IMR-90 (cell line): ENCODE data around the gene COPZ1. TPM values are rescaled to one million over a fixed set of nuclear protein-coding genes. Genes with fewer than 3 reads are reported as not detected.

ENCODE experiments used
- ATAC-seq: fragments of 200-7000 bp; cut with Tn5 transposase; 2 replicates; pipeline ENCODE4 v1.9.1; 2020; ENCODE audit warnings: low read depth, mild to moderate bottlenecking, moderate library complexity
- BruUV-seq: library from RNA; stranded (reverse); fragments of 400-500 nt; replicated peaks from 2 replicates; lab custom pipeline; 2021; lab: Mats Ljungman, UMichigan
- CTCF ChIA-PET: fragments of 300-600 bp; formaldehyde crosslinking; extraction: SDS; loops from one replicate; lab custom pipeline; 2021; ENCODE audit warnings: antibody characterized with exemption; lab: Yijun Ruan, JAX
- POLR2A ChIA-PET: fragments of 300-600 bp; sonication (Branson Sonifier 250); formaldehyde crosslinking; loops from one replicate; lab custom pipeline; 2022; ENCODE audit warnings: antibody characterized with exemption; ENCODE audit not compliant: unreplicated experiment; lab: Charles Lee
- DNase-seq: peaks from one replicate; pipeline ENCODE4 v3.0.0; 2013
- H2AFZ ChIP-seq: replicated peaks from 2 replicates; pipeline ENCODE3; 2013; ENCODE audit warnings: low read length, mild to moderate bottlenecking; ENCODE audit not compliant: poor library complexity
- H2AK5ac ChIP-seq: 2 replicates; pipeline ENCODE4 v1.6.1; 2013; ENCODE audit warnings: low read depth, low read length, inconsistent platforms
- H2AK9ac ChIP-seq: replicated peaks from 2 replicates; pipeline ENCODE3; 2013; ENCODE audit warnings: mild to moderate bottlenecking, low read depth, low read length, moderate library complexity; ENCODE audit not compliant: poor library complexity
- H2BK120ac ChIP-seq: 2 replicates; pipeline ENCODE4 v1.6.1; 2013; ENCODE audit warnings: low read depth, low read length, inconsistent platforms
- H2BK15ac ChIP-seq: 3 replicates; pipeline ENCODE4 v1.6.1; 2013; ENCODE audit warnings: low read depth, low read length, inconsistent platforms
- H2BK20ac ChIP-seq: 2 replicates; pipeline ENCODE4 v1.6.1; 2013; ENCODE audit warnings: low read depth, mild to moderate bottlenecking, inconsistent platforms, low read length, moderate library complexity
- H2BK5ac ChIP-seq: 2 replicates; pipeline ENCODE4 v1.6.1; 2013; ENCODE audit warnings: mild to moderate bottlenecking, low read depth, low read length, inconsistent platforms; ENCODE audit not compliant: poor library complexity, severe bottlenecking
- H3K14ac ChIP-seq: replicated peaks from 2 replicates; pipeline ENCODE4 v1.6.1; 2013; ENCODE audit warnings: low read depth, low read length, inconsistent platforms
- H3K18ac ChIP-seq: 2 replicates; pipeline ENCODE4 v1.6.1; 2013; ENCODE audit warnings: low read depth, low read length, control low read depth
- H3K23ac ChIP-seq: 2 replicates; pipeline ENCODE4 v1.6.1; 2013; ENCODE audit warnings: low read depth, low read length, inconsistent platforms
- H3K27ac ChIP-seq: 2 replicates; pipeline ENCODE4 v1.5.1; 2013; ENCODE audit warnings: mild to moderate bottlenecking, control low read depth, low read length; ENCODE audit not compliant: insufficient read depth
- H3K27me3 ChIP-seq: 2 replicates; pipeline ENCODE4 v1.6.1; 2013; ENCODE audit warnings: low read length; ENCODE audit not compliant: control insufficient read depth, insufficient read depth
- H3K36me3 ChIP-seq: 2 replicates; pipeline ENCODE4 v1.6.1; 2013; ENCODE audit warnings: low read length, mixed read lengths; ENCODE audit not compliant: control insufficient read depth, insufficient read depth
- H3K4ac ChIP-seq: 2 replicates; pipeline ENCODE4 v1.6.1; 2013; ENCODE audit warnings: low read depth, low read length, inconsistent platforms
- H3K4me1 ChIP-seq: 2 replicates; pipeline ENCODE4 v1.6.1; 2013; ENCODE audit warnings: low read length, mixed read lengths; ENCODE audit not compliant: control insufficient read depth, insufficient read depth
- H3K4me2 ChIP-seq: 2 replicates; pipeline ENCODE4 v1.6.1; 2013; ENCODE audit warnings: low read depth, mild to moderate bottlenecking, control low read depth, low read length, moderate library complexity
- H3K4me3 ChIP-seq: 2 replicates; pipeline ENCODE4 v1.5.1; 2013; ENCODE audit warnings: low read depth, mild to moderate bottlenecking, control low read depth, low read length, moderate library complexity; ENCODE audit not compliant: insufficient read depth
- H3K56ac ChIP-seq: 2 replicates; pipeline ENCODE4 v1.6.1; 2013; ENCODE audit warnings: low read length, inconsistent platforms; ENCODE audit not compliant: insufficient read depth; ENCODE audit errors: extremely low read depth
- H3K79me1 ChIP-seq, 2 experiments: 2 replicates each; pipeline ENCODE4 v1.6.1; 2013; ENCODE audit warnings: low read length in 2 of 2, inconsistent platforms in 1 of 2, low read depth in 1 of 2
- H3K9ac ChIP-seq: 2 replicates; pipeline ENCODE4 v1.6.1; 2013; ENCODE audit warnings: low read depth, low read length, control low read depth
- H3K9me1 ChIP-seq: 2 replicates; pipeline ENCODE4 v1.6.1; 2013; ENCODE audit warnings: low read length, inconsistent platforms; ENCODE audit not compliant: insufficient read depth
- H3K9me3 ChIP-seq: 2 replicates; pipeline ENCODE4 v1.6.1; 2013; ENCODE audit warnings: low read length; ENCODE audit not compliant: control insufficient read depth, insufficient read depth
- H4K20me1 ChIP-seq: 2 replicates; pipeline ENCODE4 v1.6.1; 2013; ENCODE audit warnings: low read length, inconsistent platforms; ENCODE audit not compliant: insufficient read depth
- H4K5ac ChIP-seq: 2 replicates; pipeline ENCODE4 v1.6.1; 2013; ENCODE audit warnings: mild to moderate bottlenecking, low read depth, low read length, control low read depth
- H4K8ac ChIP-seq, 2 experiments: 2 replicates each; pipeline ENCODE4 v1.6.1; 2013; ENCODE audit warnings: low read depth in 2 of 2, low read length in 2 of 2, control low read depth in 1 of 2, inconsistent platforms in 1 of 2
- H4K91ac ChIP-seq: 2 replicates; pipeline ENCODE4 v1.6.1; 2013; ENCODE audit warnings: low read depth, low read length, inconsistent platforms; ENCODE audit not compliant: insufficient read depth
- POLR2A ChIP-seq: IDR thresholded peaks from 2 replicates; pipeline ENCODE4 v1.6.1; 2012; ENCODE audit warnings: mild to moderate bottlenecking, low read depth, low read length
- RCOR1 ChIP-seq: IDR thresholded peaks from 2 replicates; pipeline ENCODE4 v1.6.1; 2012; ENCODE audit warnings: mild to moderate bottlenecking, low read length, improper control_type of control experiment; ENCODE audit not compliant: insufficient replicate concordance
- WGBS, 2 experiments: methylation state at CpG; one replicate each; pipeline versions ENCODE4 v1.1.5 to v1.1.7; 2013; ENCODE audit warnings: missing lambda C conversion rate in 2 of 2; ENCODE audit not compliant: insufficient read length in 1 of 2; ENCODE audit errors: extremely low coverage in 2 of 2; 5-methylcytosine and 5-hydroxymethylcytosine counted together
- dilution Hi-C: fragments of 300-500 bp; cut with HindIII; formaldehyde crosslinking; loops from one replicate; pipeline ENCODE4 v1.14.3; 2018; ENCODE audit warnings: low sequenced_read_pairs; ENCODE audit not compliant: unreplicated experiment
- in situ Hi-C: fragments of 300-500 bp; cut with MboI; formaldehyde crosslinking; loops from 3 replicates; pipeline ENCODE4 v1.14.3; 2019; ENCODE audit warnings: low sequenced_read_pairs, inconsistent platforms, mixed read lengths
- intact Hi-C: fragments of 100-400 bp; cut with micrococcal nuclease; formaldehyde crosslinking; loops from 2 replicates; pipeline ENCODE4 v1.10.0; 2022
- polyA plus RNA-seq, 3 experiments: library from polyadenylated mRNA; depleted of rRNA; stranded (reverse); fragments of >200 nt; gene quantifications; 2 replicates each; pipeline ENCODE4 v1.2.3, GENCODE V29; 2012; ENCODE audit warnings: low replicate concordance in 1 of 3
- total RNA-seq: library from RNA; depleted of rRNA; stranded (reverse); fragments of >200 nt; gene quantifications from 2 replicates; pipeline ENCODE4 v1.2.3, GENCODE V29; 2012

COPZ1 gene
- total and polyA plus RNA-seq, 2 of the 4 experiments (the other 2 are of a cell fraction) = 187 to 382 TPM

- Histone ChIP-seq H4K8ac (peak overlapping the region; percentile 23 to 85), H2AK9ac (peak overlapping the region; percentile 89), H4K91ac (peak overlapping the region; percentile 83), H3K9me1 (0 out of 2 replicates have a peak, but pooled peaks cover 15% of the 10 kb centered on the region), H3K27ac (peak overlapping the region; percentile 76), H3K9me3 (no peaks in the 10 kb centered on the region), H2BK5ac (peak overlapping the region; percentile 78), H3K4ac (peak overlapping the region; percentile 75), H3K18ac (peak overlapping the region; percentile 56), H2BK15ac (peak overlapping the region; percentile 90; the same call in 2 of the 3 replicates), H3K4me1 (peaks cover 16% of the 10 kb centered on the region), H2AFZ (peak overlapping the region; percentile 88), H3K36me3 (no peaks in the 10 kb centered on the region), H3K4me2 (peak overlapping the region; percentile 73), H3K56ac (peak overlapping the region; percentile 90), H3K9ac (peak overlapping the region; percentile 67), H3K14ac (peak overlapping the region; percentile 78), H4K20me1 (no peaks in the 10 kb centered on the region), H2AK5ac (peak overlapping the region; percentile 80), H4K5ac (peak overlapping the region; percentile 42), H3K4me3 (peak overlapping the region; percentile 47), H3K79me1 (peaks cover 0 to 24% of the 10 kb centered on the region in 2 experiments; a peak in 2 of 4 replicates), H2BK20ac (peak overlapping the region; percentile 85), H3K23ac (peak overlapping the region; percentile 71), H3K27me3 (no peaks in the 10 kb centered on the region), H2BK120ac (peak overlapping the region; percentile 89)
- ATAC-seq (no peak), DNase-seq (no peak)
- ChIA-PET CTCF (interaction anchor here (0.9 to 2.2 kb wide), 7 partner anchors 9 to 143 kb away, joined by 3 to 5 read pairs (median 4); partner anchors contain the start of gene COPZ1), POLR2A (interaction anchor here (1.2 kb wide), 1 partner anchor 73 kb away, joined by 4 read pairs; no protein-coding TSS in a partner anchor)
- intact Hi-C loops (loop anchor here (1.0 to 2.0 kb wide), 6 partner anchors 21 to 354 kb away; partner anchors contain the start of genes CBX5 and HNRNPA1), dilution Hi-C loops (no loop called here), in situ Hi-C loops (loop anchor here (5.0 kb wide), 2 partner anchors 68 to 138 kb away; no protein-coding TSS in a partner anchor)
- TF ChIP-seq POLR2A (no peak), RCOR1 (peak; percentile 73)
- BruUV-seq = no TSS peak
- WGBS, 2 experiments = no CpG with 5 or more reads among the region's 9 CpGs
These were observed 34.9 kb downstream of the COPZ1 start for GRCh38 chr12:54359762-54360351.
